GM18951 (cell line): ENCODE data around the gene KRT79.
"Not testable (repeated sequence)": the region's sequence is repeated elsewhere in the genome, so short reads cannot be mapped to it uniquely, and the experiment has no call there.

Source experiments
- POLR2A ChIP-seq: IDR thresholded peaks from 4 replicates; pipeline ENCODE4 v1.6.1; 2011; ENCODE audit warnings: mild to moderate bottlenecking; ENCODE audit not compliant: insufficient read length, insufficient read depth; ENCODE audit errors: extremely low read depth
- in situ Hi-C: fragments of 300-500 bp; cut with MboI; formaldehyde crosslinking; loops from one replicate; pipeline ENCODE4 v1.12.0; 2022; ENCODE audit warnings: low sequenced_read_pairs, mixed read lengths, inconsistent platforms; ENCODE audit not compliant: unreplicated experiment

KRT79 gene

GRCh38 chr12:52833922-52834726 is at the start of gene KRT79:
Gene KRT79, minus strand, starts transcription at chr12:52834311. Its CDS starts 51 bp downstream, at chr12:52834260.
- no peak for TF ChIP-seq POLR2A

DNA sequence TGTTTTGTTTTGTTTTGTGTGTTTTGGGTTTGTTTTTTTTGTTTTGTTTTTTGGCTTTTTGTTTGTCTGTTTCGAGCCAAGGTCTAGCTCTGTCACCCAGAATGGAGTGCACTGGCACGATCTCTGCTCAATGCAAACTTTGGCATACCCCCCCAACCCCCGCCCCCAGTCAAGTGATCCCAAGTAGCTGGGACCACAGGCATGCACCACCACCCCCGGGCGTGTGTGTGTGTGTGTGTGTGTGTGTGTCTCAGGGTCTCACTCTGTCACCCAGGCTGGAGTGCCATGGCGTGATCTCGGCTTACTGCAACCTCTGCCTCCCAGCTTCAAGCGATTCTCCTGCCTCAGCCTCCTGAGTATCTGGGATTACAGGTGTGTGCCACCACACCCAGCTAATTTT is 46.4 kb upstream of the KRT79 start:
- in situ Hi-C loops: not testable (repeated sequence)

More at GRCh38 chr12:52833922-52834726, at the start of gene KRT79:
- in situ Hi-C loops: no loop called here

DNA sequence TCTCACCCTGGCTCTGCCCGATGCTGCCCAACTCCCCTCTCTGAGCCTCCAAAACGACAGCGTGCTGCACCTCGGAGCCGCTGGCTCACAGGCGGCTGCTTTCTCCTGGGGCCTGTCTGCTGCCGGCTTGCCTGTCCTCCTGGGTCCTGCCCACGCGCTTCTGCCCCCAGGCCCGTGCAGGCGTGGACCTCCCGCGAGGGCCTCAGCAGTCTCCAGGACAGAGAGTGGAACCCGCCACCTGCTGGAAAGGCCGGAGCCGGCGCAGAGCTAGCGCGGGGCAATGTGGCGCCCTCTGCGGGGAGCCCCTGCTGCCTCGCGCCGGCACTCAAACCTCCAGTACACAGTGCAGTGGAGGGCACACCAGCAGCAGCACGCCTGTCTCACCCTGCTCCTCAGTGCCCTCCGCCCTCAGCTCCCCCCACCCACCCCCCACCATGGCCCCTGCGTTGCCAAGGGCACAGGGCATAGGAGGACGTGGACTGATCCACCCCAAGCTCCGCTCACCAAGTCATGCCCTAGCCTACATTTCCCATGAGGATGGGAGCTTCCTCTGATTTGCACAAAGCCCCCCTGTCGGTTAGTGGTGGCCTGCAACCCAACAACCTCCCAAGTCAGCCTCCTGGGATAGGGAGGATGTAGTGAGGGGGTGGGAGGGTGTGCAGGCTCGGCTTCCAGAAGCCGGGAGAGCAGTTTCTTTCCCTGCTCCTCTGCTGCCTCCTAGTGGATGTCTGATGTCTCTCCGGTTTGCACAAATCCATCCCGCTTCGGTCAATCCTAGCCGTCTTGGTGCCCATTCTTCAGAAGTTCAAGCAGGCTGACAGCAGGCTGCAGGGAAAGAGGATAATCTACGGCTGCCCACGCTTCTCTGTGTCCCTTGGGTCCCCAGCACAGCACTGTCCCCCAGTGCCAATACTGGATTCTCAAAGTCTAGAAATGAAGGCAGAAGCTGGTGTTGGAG is 45.6 kb upstream of the KRT79 start:
- in situ Hi-C loops: no loop called here
- no peak for TF ChIP-seq POLR2A

DNA sequence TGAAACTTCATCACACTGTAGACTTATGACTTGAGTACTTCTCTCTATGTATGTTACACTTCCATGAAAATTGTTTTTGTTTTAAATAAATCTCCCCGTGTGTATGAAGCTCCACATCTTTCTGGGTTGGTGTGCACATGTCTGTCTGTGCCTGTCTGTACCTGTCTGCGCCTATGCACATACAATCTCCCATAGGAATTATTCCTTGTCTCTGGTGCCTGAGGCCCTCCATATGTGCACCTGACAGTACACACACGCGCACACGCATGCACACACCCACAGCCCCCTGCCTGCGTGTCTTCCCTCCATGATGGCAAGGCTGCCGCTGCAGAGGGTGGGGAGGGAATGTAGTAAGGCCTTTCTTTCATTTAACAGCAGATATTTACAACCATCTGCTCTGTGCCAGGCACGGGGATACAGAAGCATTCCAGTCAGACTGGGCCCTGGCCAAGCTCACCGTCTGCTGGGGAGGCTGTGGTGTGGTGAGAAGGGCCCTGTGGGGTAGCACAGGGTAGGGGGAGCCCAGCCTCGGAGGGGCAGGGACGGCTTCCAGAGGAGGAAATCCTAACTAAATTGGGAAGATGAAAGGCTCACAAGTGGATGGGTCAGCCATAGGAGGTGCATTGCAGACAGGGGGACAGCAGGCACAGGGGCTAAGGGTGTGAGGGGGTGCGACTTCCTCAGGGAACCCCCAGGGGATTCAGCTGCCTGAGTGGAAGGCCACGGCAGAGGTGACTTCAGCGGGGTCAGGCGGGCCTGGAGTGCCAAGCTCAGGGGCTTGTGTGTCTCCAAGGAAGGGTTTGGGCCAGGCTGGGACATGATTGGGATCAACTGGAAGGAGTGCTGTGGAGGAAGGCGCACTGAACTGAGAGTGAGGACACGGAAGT is 44.6 kb upstream of the KRT79 start:
- no peak for TF ChIP-seq POLR2A
- in situ Hi-C loops: no loop called here

- in situ Hi-C loops: no loop called here
- TF ChIP-seq POLR2A: no peak
Measured at GRCh38 chr12:52877242-52877641, 43.1 kb upstream of the KRT79 start.

GRCh38 chr12:52876372-52876771 is 42.3 kb upstream of the KRT79 start:
- no peak for TF ChIP-seq POLR2A
- in situ Hi-C loops: no loop called here

GRCh38 chr12:52874573-52875435 is 40.7 kb upstream of the KRT79 start:
- in situ Hi-C loops: no loop called here
- TF ChIP-seq POLR2A: no peak

DNA sequence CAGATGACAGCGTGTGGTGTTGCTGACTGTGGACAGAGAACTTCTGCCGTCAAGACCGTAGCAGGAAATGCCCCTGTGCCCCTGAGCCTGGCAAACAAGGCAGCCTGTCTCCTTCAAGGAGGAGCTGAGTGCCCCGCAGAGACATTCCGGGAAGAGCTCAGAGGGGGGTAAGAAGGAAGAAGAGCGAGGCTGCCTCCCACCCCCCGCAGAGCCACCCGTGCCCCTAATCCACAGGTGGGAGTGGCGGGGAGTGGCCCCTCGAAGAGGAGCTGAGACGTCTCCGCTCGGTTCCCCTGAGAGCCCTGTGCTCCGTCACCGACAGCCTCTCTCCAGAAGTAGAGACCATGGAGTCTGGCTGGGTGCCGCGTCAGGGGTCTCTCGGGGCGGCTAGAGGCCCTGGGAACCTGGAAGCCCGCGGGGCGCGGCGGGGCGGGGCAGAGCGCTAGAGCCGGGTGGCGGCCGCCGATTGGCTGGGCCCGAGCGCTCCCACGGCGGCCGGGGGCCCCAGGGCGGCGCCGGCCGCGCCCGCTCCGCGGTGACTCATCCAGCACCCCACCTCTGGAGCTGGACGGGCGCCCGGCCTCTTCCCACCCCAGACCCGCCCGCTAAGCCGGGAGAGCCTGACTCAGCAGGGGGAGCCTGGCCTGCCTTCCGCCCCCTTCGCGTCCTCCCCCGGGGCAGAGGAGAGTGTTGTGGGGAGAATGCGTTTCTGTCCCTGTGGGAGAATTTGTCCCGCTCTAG is 39.9 kb upstream of the KRT79 start:
- in situ Hi-C loops: no loop called here
- TF ChIP-seq POLR2A: no peak

DNA sequence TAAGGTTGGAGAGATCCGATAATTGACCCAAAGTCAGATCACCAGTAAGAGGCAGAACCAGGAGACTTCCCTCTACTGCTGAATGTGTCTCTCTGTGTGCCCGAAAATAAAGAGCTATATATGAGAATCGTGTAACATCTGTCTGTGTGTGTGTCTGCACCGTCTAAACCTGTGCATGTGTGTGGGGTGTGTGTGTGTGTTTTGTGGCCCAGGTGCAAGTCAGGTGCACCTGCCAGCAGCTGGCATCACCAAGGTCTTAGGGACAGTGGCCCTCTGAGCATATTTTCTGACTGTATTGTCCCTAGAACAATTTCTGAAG is 39.4 kb upstream of the KRT79 start:
- in situ Hi-C loops: no loop called here
- no peak for TF ChIP-seq POLR2A

- TF ChIP-seq POLR2A: no peak
- in situ Hi-C loops: no loop called here
Measured at GRCh38 chr12:52872644-52873389, 38.7 kb upstream of the KRT79 start.
